Measurements from ENCODE around the gene SHROOM4.

Gene SHROOM4

DNA sequence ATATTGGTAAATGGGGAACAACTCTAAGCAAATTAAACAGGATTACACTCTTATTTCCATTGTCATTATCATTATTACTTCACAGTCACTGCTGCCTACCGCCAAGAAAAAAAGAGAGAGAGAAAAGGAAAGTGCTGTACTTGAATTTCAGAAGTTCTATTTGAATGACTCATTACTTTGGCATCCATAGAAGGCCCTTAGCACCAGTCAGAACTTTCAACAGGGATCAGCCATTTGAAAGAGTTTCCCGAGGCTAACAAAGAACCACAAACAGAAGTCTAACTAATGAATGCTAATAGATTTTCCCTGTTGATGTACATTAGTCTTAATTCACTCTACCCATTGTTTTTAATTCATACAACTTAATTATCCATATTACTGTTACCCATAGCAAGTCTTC lies 116.3 kb downstream of the SHROOM4 start:
- H3K4me3 ChIP-seq (ENCODE audit: low read depth, low read length): no peak overlapping the region
- in situ Hi-C loops (cut with HindIII; ENCODE audit: low sequenced_read_pairs): no loop called here
- DNase-seq (ENCODE audit: low read depth, low spot score): peak; percentile 80
- no peak for TF ChIP-seq CTCF (IDR thresholded peaks at IDR 0.05; ENCODE audit: low read depth, low read length)

GRCh38 chrX:50691820-50692219 lies 122.2 kb downstream of the SHROOM4 start:
- DNase-seq (ENCODE audit: low read depth, low spot score): peak; percentile 37

DNA sequence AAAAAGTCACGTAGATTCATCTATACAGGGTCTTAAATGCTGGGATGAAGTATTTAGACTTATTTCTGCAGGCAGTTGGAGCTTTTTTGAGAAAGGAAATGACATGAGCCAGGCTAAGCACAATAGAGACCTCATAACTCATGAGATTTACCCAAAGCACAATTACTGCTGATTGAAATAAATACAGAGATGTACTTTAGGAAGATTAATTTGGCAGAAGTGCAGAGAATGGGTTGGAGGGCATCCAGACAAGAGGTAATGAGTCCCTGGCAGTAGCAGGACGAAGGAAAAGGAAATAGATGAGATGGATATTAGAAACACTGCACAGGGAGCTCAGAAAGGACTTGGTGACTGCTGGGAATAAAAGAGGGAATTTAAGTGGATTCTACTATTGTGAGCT lies 129.1 kb downstream of the SHROOM4 start:
- in situ Hi-C loops (cut with HindIII; ENCODE audit: low sequenced_read_pairs): no loop called here
- no peak for DNase-seq (ENCODE audit: low read depth, low spot score)
- TF ChIP-seq CTCF (IDR thresholded peaks at IDR 0.05; ENCODE audit: low read depth, low read length): no peak
- no peak overlapping the region for H3K4me3 ChIP-seq (ENCODE audit: low read depth, low read length)

More at GRCh38 chrX:50691820-50692219, 122.2 kb downstream of the SHROOM4 start:
- in situ Hi-C loops (cut with HindIII; ENCODE audit: low sequenced_read_pairs): no loop called here
- TF ChIP-seq CTCF (IDR thresholded peaks at IDR 0.05; ENCODE audit: low read depth, low read length): peak; percentile 42
- H3K4me3 ChIP-seq (ENCODE audit: low read depth, low read length): no peak overlapping the region

- in situ Hi-C loops (cut with HindIII; ENCODE audit: low sequenced_read_pairs): no loop called here
- no peak for DNase-seq (ENCODE audit: low read depth, low spot score)
- H3K4me3 ChIP-seq (ENCODE audit: low read depth, low read length): no peak overlapping the region
- TF ChIP-seq CTCF (IDR thresholded peaks at IDR 0.05; ENCODE audit: low read depth, low read length): peak; percentile 31
Measured at GRCh38 chrX:50680990-50681389, 133.0 kb downstream of the SHROOM4 start.

GRCh38 chrX:50677789-50678188 lies 136.2 kb downstream of the SHROOM4 start:
- DNase-seq (ENCODE audit: low read depth, low spot score): no peak
- in situ Hi-C loops (cut with HindIII; ENCODE audit: low sequenced_read_pairs): no loop called here
- no peak for TF ChIP-seq CTCF (IDR thresholded peaks at IDR 0.05; ENCODE audit: low read depth, low read length)
- H3K4me3 ChIP-seq (ENCODE audit: low read depth, low read length): no peak overlapping the region

DNA sequence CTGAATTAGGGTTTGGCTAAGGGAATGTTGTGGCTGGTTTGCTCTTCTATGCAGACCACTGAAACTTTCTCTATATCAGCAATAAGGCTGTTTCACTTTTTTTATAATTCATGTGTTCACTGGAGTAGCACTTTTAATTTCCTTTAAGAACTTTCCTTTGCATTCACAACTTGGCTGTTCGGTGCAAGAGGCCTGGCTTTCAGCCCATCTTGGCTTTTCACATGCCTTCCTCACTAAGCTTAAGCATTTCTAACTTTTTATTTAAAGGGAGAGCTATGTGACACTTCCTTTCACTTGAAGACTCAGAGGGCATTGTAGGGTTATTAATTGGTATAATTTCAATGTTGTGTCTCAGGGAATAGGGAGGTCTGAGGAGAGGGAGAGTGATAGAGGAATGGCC lies 142.3 kb downstream of the SHROOM4 start:
- no peak overlapping the region for H3K4me3 ChIP-seq (ENCODE audit: low read depth, low read length)
- no peak for DNase-seq (ENCODE audit: low read depth, low spot score)
- TF ChIP-seq CTCF (IDR thresholded peaks at IDR 0.05; ENCODE audit: low read depth, low read length): no peak
- in situ Hi-C loops (cut with HindIII; ENCODE audit: low sequenced_read_pairs): no loop called here

DNA sequence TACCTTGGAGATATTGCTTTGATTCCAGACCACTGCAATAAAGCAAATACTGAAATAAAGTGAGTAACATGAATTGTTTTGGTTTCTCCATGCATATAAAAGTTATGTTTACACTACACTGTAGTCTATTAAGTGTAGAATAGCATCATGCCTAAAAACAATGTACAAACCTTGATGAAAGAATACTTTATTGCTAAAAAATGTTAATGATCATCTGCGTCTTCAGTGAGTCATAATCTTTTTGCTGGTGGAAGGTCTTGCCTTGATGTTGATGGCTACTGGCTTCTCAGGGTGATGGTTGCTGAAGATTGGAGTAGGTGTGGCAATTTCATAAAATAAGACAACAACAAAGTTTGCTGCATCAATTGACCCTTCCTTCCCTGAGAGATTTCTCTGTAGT lies 145.1 kb downstream of the SHROOM4 start:
- in situ Hi-C loops (cut with HindIII; ENCODE audit: low sequenced_read_pairs): no loop called here
- no peak for TF ChIP-seq CTCF (IDR thresholded peaks at IDR 0.05; ENCODE audit: low read depth, low read length)
- DNase-seq (ENCODE audit: low read depth, low spot score): no peak
- no peak overlapping the region for H3K4me3 ChIP-seq (ENCODE audit: low read depth, low read length)
